Activated T-helper 1 cell treated with anti-CD3 and anti-CD28 coated beads, Interleukin-12 subunit alpha, Interleukin-12 subunit beta, Interleukin-2, Interleukin-4 antibody, amounts not matched to agents 30 ng/mL and 10 ng/mL and 1 ng/mL, durations not matched to agents 14 hours and 24 hours and 36 hours (primary cell): ENCODE results near the gene HTR2B. TPM values are rescaled to one million over a fixed set of nuclear protein-coding genes. Genes with fewer than 3 reads are reported as not detected.

Experiments
- DNase-seq: peaks from one replicate; pipeline ENCODE4 v3.0.0; 2021; ENCODE audit warnings: low spot score
- H3K27ac Mint-ChIP-seq: one replicate; pipeline ENCODE4 v1.8.0; 2021; ENCODE audit warnings: mild to moderate bottlenecking, mixed read lengths
- H3K27me3 Mint-ChIP-seq: one replicate; pipeline ENCODE4 v1.8.0; 2022; ENCODE audit warnings: mild to moderate bottlenecking, moderate library complexity, mixed read lengths; ENCODE audit not compliant: insufficient read depth
- H3K36me3 Mint-ChIP-seq: one replicate; pipeline ENCODE4 v1.8.0; 2021; ENCODE audit warnings: low read depth, mixed read lengths
- H3K4me1 Mint-ChIP-seq: one replicate; pipeline ENCODE4 v1.8.0; 2021; ENCODE audit warnings: low read depth, mixed read lengths
- H3K4me3 Mint-ChIP-seq: one replicate; pipeline ENCODE4 v1.8.0; 2021; ENCODE audit warnings: mild to moderate bottlenecking, moderate library complexity, mixed read lengths
- H3K9me3 Mint-ChIP-seq: one replicate; pipeline ENCODE4 v1.8.0; 2021; ENCODE audit warnings: mixed read lengths
- intact Hi-C: fragments of 100-400 bp; cut with micrococcal nuclease; formaldehyde crosslinking; loops from one replicate; pipeline ENCODE4 v1.15.1; 2024
- total RNA-seq: library from RNA; stranded (reverse); gene quantifications from 2 replicates; pipeline ENCODE4 v1.2.3, GENCODE V29; 2022

The HTR2B gene
- not detected in 2 replicates for total RNA-seq

DNA sequence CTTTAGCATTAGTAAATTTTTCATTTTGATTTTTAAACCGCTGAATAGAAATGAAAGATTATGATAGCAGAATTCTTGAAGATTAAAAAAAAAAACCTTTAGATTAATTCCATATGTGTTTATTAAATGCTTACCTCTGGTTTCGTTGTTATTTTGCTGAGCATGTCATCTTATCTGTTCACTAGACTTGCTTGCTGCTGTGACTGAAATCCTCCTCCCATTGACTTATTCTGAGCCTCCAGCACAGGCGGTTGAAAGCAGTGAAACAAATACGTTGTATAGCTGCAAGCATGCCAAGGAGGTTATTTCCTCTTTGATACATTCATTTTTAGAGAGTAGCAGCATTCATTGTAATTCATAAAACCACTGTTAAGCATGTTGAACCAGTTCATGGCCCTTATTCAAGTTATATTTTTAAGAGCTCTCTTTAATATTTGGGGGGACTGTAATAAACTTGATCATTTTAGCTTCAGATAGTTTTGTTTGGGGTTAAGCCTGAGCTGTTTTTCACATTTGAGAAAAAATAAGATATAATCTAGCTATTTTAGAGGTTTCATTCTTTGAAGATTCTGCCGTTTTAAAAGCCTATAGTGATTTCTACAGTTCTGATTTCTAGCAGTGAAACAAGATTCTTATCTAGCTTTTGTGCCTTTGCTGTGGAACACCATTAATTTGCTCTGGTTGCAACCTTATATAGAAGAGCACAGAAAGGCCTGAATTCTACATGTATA is at the start of gene HTR2B:
TSS of gene HTR2B (minus strand) at position 205 of the 731 bp plus-strand sequence. CDS start 1,278 bp downstream, outside the sequence.
- no peak for DNase-seq
- Mint-ChIP-seq H3K27me3 (no peaks in the 10 kb centered on the region), H3K9me3 (no peaks in the 10 kb centered on the region), H3K27ac (no peak within 1 kb of the TSS), H3K4me1 (peaks cover 25% of the 10 kb centered on the region), H3K36me3 (peaks cover 7% of the 10 kb centered on the region), H3K4me3 (no peak within 1 kb of the TSS)
- intact Hi-C loops = no loop called here

DNA sequence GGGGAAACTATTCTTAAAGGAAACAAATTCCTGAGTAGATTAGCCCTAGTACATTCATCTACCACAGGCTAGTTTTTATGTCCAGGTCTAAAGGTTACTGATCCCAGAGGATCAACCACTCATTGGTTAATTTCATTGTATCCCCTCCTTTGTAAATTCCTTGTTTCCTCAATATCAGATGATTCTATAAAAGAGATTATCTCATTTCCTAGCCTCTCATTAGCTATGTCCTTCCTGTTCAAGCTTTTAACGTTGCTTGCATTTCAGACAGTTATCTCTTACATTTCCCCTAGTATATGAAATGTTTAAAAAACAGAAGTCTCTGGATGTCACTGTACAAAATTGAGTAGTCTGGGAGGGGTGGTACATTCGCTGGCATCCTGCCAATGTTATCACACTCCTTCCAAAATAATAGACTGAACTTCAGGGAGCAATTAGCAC is 49.4 kb upstream of the HTR2B start:
- Mint-ChIP-seq H3K9me3 (no peaks in the 10 kb centered on the region), H3K36me3 (peaks cover 42% of the 10 kb centered on the region), H3K27ac (no peak overlapping the region), H3K27me3 (no peaks in the 10 kb centered on the region), H3K4me3 (no peak overlapping the region), H3K4me1 (peaks cover 10% of the 10 kb centered on the region)
- DNase-seq = no peak
- intact Hi-C loops = no loop called here

DNA sequence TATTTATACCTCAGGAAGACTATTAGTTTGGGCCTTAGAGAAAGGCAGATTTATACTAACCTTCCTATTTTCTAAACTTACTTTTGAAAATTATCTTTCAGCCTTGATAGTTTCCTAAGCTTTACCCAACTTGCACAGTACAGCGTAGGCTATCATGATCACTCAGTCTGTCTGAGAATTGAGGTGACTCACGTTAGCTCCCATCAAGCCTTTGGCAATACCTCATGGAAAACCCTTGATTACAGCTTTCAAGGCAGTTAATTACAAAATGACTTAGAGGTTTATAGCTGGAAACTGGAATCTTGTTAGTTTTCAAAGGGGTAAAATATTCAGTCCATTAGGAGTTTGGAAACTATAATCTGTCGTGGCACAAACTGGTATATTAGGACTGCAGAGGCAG is 47.2 kb upstream of the HTR2B start:
- Mint-ChIP-seq H3K27me3 (no peaks in the 10 kb centered on the region), H3K4me1 (peaks cover 18% of the 10 kb centered on the region), H3K36me3 (peaks cover 52% of the 10 kb centered on the region), H3K27ac (no peak overlapping the region), H3K4me3 (no peak overlapping the region), H3K9me3 (no peaks in the 10 kb centered on the region)
- intact Hi-C loops = no loop called here
- no peak for DNase-seq

DNA sequence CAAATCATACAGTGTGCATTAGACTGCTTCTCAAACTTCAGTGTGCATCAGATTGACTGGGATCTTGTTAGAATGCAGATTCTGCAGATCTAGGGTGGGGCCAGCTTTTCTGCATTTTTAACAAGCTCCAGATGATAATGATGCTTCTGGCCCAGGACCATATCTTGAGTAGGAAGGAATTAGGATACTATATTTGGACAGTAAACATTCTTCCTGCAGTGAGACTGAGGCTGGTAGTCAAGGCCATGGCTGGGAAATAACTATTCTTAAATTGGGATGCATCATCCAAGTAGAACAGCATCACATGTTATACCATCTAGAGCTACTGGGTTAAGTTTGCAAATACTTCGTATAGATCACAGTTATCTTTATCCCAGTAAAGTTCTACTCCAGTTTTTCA is 45.2 kb upstream of the HTR2B start:
- intact Hi-C loops = no loop called here
- peaks cover 56% of the 10 kb centered on the region for H3K36me3 Mint-ChIP-seq

DNA sequence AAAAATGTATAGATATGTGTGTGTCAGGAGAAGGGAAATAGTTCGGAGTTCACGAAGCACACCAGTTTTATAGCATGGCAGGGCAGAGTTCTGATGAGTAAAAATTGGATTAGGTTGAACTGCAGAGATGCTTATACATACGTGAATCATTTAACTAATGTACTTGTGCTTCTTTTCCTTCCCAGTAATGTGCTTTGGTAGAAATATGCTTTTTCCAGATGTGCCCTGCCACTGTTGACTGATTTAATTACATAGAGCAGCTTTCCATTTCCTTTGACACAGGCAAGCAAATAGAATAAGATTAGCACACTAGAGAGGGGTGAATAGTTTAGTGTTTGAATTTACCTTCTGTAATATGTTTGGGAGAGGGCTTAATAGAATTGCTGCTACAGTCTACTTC is 44.6 kb upstream of the HTR2B start:
- H3K4me1 Mint-ChIP-seq = peaks cover 16% of the 10 kb centered on the region
- no peak overlapping the region for H3K27ac Mint-ChIP-seq
- DNase-seq = no peak
- intact Hi-C loops = no loop called here
- peaks cover 57% of the 10 kb centered on the region for H3K36me3 Mint-ChIP-seq
- no peaks in the 10 kb centered on the region for H3K27me3 Mint-ChIP-seq
- H3K4me3 Mint-ChIP-seq = no peak overlapping the region
- no peaks in the 10 kb centered on the region for H3K9me3 Mint-ChIP-seq

More for the DNA sequence above, 45.2 kb upstream of the HTR2B start:
- Mint-ChIP-seq H3K4me1 (peaks cover 16% of the 10 kb centered on the region), H3K27ac (no peak overlapping the region), H3K4me3 (no peak overlapping the region), H3K27me3 (no peaks in the 10 kb centered on the region), H3K9me3 (no peaks in the 10 kb centered on the region)
- DNase-seq = no peak

DNA sequence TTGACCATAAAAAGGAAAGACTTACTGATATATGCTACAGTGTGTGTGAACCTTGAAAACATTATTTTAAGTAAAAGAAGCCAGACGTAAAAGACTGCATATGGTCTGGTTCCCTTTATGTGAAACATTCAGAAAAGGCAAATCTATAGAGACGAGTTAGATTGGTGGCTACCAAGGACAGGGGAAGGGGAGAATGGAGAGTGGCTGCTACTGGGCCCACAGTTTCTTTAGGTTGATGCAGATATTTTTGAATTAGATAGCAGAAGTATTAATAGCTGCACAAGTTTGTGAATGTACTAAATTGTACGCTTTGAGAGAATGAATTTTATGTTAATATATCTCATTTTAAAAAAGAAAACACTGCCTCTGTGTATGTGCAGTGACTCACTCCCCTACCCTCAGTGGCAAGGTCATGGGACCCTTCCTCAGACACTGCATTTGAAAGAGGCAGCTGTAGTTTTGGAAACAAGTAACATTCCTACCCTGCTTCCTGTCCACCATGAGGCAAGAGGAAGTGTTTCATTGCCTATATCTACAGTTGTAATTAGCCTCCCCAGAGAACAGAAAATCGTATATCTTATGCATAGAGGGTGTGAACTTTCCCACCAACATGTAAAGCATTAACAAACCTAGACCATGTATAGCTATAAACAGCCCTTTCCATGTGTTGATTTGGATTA is 43.8 kb upstream of the HTR2B start:
- H3K4me1 Mint-ChIP-seq = peaks cover 16% of the 10 kb centered on the region
- no peaks in the 10 kb centered on the region for H3K9me3 Mint-ChIP-seq
- H3K4me3 Mint-ChIP-seq = no peak overlapping the region
- no peaks in the 10 kb centered on the region for H3K27me3 Mint-ChIP-seq
- no peak for DNase-seq
- peaks cover 56% of the 10 kb centered on the region for H3K36me3 Mint-ChIP-seq
- peak overlapping the region; percentile 82 for H3K27ac Mint-ChIP-seq
- intact Hi-C loops = no loop called here

DNA sequence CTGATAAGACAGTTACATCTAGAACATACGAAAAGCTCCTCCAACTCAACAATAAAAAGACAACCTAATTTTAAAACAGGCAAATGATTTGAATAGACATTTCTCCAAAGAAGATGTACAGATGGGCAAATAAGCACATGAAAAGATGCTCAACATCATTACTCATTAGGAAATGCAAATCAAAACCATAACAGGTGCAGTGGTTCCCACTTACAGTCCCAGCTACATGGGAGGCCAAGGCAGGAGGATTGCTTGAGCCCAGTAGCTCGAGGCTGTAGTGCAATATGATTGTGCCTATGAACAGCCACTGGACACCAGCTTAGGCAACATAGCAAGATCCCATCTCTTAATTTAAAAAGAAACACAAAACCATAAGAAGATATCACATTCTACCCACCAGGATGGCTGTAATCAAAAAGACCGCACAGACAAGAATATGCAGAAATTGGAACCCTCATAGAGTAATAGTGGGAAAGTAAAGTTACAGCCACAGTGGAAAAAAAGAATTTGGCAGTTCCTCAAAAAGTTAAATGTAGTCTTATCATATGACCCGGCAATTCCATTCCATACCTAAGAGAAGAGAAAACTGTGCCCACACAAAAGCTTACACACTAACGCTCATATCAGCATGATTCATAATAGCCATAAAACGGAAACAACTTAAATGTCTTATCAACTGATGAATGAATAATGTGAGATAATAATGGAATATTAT is 43.1 kb upstream of the HTR2B start:
- Mint-ChIP-seq H3K4me3 (no peak overlapping the region), H3K27me3 (no peaks in the 10 kb centered on the region), H3K27ac (peak overlapping the region; percentile 82), H3K4me1 (peaks cover 16% of the 10 kb centered on the region), H3K9me3 (no peaks in the 10 kb centered on the region), H3K36me3 (peaks cover 56% of the 10 kb centered on the region)
- DNase-seq = no peak
- intact Hi-C loops = no loop called here

DNA sequence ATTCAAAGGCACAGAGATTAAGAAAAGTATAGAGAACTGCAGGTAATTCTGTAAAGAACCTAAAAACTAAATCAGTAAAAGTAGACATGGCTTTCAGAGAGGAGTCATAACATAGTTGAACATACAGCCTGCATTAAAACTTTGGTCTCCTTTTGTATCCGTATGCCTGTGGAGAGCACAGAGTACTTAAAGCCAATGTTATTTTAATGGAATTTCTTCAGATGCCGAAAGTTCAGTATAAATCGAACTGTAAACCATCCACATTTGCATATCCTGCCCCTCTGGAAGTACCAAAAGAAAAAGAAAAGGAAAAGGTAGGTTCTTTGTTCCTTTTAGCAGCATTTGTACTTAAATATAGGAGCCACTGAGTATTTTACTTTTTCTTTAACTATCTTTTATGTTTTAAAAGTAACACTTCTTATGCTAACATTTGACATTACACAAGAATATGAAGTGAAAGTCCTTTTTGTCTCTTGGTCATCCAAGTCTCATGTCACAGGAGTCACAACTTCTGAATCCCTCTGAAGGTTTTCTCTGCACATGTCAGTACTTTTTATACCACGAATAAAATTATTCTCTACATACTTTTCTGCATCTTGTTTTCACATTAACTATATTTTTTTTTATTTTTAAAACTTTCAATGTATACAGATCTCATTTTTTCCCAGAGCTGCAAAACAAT is 38.7 kb upstream of the HTR2B start:
- Mint-ChIP-seq H3K36me3 (peaks cover 48% of the 10 kb centered on the region), H3K27ac (no peak overlapping the region)
- intact Hi-C loops = no loop called here

DNA sequence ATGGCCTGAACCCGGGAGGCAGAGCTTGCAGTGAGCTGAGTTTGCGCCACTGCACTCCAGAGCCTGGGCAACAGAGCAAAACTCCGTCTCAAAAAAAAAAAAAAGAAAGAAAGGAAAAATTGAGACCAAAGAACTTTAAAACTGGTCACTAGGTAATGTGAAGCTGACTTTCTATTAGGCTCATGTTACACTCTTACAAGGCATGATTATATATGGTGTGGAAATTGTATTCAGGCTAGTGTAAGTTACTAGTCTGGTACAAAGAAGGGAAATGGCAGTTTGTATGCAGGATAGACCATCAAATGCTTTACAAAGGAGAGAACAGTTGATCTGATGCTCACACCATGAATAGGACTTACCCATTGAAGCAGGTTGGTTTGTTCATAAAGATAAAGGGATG is 38.2 kb upstream of the HTR2B start:
- Mint-ChIP-seq H3K9me3 (no peaks in the 10 kb centered on the region), H3K4me3 (no peak overlapping the region), H3K4me1 (peaks cover 21% of the 10 kb centered on the region), H3K27me3 (no peaks in the 10 kb centered on the region), H3K27ac (no peak overlapping the region), H3K36me3 (peaks cover 43% of the 10 kb centered on the region)
- intact Hi-C loops = no loop called here
- no peak for DNase-seq

More for the DNA sequence above, 38.7 kb upstream of the HTR2B start:
- DNase-seq = no peak
- Mint-ChIP-seq H3K27me3 (no peaks in the 10 kb centered on the region), H3K4me3 (no peak overlapping the region), H3K9me3 (no peaks in the 10 kb centered on the region), H3K4me1 (peaks cover 26% of the 10 kb centered on the region)

DNA sequence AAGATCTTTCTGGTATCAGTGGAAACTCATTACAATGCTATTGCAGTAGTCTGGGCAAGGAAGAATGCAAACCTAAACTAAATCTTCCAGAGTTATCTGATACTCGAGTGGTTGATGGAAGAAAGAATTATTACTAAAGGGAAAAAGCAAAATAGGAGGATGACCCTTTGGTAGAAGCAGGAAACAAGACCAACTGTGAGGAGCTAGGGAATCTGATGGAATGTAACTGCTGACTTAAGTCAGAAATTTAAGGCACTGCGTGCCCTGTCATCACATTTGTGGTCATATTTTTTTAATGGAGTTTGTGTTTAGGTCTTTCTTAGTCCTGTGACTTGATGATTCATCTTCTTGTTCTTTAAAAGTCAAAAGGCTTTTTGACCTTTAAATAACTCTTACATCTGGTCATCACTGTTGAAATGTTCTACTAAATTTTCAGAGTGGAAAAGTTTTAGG is 37.1 kb upstream of the HTR2B start:
- H3K27ac Mint-ChIP-seq = peak overlapping the region; percentile 72
- intact Hi-C loops = no loop called here
- H3K36me3 Mint-ChIP-seq = peaks cover 35% of the 10 kb centered on the region
- H3K4me3 Mint-ChIP-seq = peak overlapping the region; percentile 13
- H3K9me3 Mint-ChIP-seq = no peaks in the 10 kb centered on the region
- DNase-seq = no peak
- H3K4me1 Mint-ChIP-seq = peaks cover 15% of the 10 kb centered on the region
- no peaks in the 10 kb centered on the region for H3K27me3 Mint-ChIP-seq

DNA sequence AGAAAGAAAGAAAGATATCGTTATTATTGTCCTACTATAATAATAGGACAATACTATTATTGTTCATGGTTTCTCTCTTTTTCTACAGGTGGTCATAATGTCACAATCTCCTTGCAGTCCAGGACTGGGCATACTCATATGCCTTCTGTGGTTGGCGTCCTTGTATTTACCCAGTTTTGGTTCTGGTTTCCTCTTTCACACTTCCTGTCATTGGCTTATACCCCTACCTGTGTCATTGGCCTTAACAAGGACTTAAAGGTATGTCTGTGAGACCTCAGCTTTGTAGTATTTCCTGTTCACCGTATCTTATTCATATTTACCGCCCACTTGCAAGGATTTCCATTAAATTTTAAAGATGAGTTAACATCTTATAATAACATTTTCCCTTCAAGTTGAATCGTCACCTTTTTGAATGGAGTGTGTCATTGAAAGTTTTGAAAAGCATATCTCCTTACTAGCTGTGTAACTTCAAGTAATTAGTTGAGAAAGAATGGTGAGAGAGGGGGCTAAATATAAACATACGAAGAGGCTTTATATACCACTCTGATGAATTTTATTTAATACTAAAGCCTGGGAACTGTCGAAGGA is 36.5 kb upstream of the HTR2B start:
- no peak for DNase-seq
- no peaks in the 10 kb centered on the region for H3K9me3 Mint-ChIP-seq
- H3K36me3 Mint-ChIP-seq = peaks cover 32% of the 10 kb centered on the region
- H3K27me3 Mint-ChIP-seq = no peaks in the 10 kb centered on the region
- H3K4me3 Mint-ChIP-seq = no peak overlapping the region
- intact Hi-C loops = no loop called here
- H3K4me1 Mint-ChIP-seq = peaks cover 15% of the 10 kb centered on the region
- peak overlapping the region; percentile 72 for H3K27ac Mint-ChIP-seq

DNA sequence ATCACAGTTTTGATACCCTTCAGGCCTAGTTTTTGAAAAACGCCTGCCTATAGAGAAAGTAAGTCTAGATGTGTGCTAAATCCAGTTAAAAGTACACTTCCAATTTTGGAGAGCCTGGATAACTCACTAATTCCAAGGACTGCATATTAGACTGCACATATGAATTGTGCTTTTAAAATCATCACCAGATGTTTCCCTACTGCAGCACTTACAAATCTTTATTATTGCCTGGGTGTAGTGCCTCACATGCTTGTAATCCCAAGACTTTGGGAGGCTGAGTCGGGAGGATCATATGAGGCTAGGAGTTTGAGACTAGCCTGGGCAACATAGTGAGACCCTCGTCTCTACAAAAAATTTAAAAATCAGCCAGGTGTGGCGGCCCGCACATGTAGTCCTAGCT is 35.9 kb upstream of the HTR2B start:
- Mint-ChIP-seq H3K27ac (no peak overlapping the region), H3K4me1 (peaks cover 15% of the 10 kb centered on the region), H3K4me3 (no peak overlapping the region), H3K36me3 (peaks cover 34% of the 10 kb centered on the region), H3K9me3 (no peaks in the 10 kb centered on the region), H3K27me3 (no peaks in the 10 kb centered on the region)
- DNase-seq = no peak
- intact Hi-C loops = no loop called here
